Activated T-helper 1 cell treated with anti-CD3 and anti-CD28 coated beads, Interleukin-12 subunit alpha, Interleukin-12 subunit beta, Interleukin-2, Interleukin-4 antibody, amounts not matched to agents 30 ng/mL and 10 ng/mL and 1 ng/mL, durations not matched to agents 14 hours and 24 hours and 36 hours (primary cell): ENCODE data around the gene AMDHD2. TPM values are rescaled to one million over a fixed set of nuclear protein-coding genes. Genes with fewer than 3 reads are reported as not detected.

ENCODE experiments used
- DNase-seq: peaks from one replicate; pipeline ENCODE4 v3.0.0; 2021; ENCODE audit warnings: low spot score
- H3K27ac Mint-ChIP-seq: one replicate; pipeline ENCODE4 v1.8.0; 2021; ENCODE audit warnings: mild to moderate bottlenecking, mixed read lengths
- H3K27me3 Mint-ChIP-seq: one replicate; pipeline ENCODE4 v1.8.0; 2022; ENCODE audit warnings: mild to moderate bottlenecking, moderate library complexity, mixed read lengths; ENCODE audit not compliant: insufficient read depth
- H3K36me3 Mint-ChIP-seq: one replicate; pipeline ENCODE4 v1.8.0; 2021; ENCODE audit warnings: low read depth, mixed read lengths
- H3K4me1 Mint-ChIP-seq: one replicate; pipeline ENCODE4 v1.8.0; 2021; ENCODE audit warnings: low read depth, mixed read lengths
- H3K4me3 Mint-ChIP-seq: one replicate; pipeline ENCODE4 v1.8.0; 2021; ENCODE audit warnings: mild to moderate bottlenecking, moderate library complexity, mixed read lengths
- H3K9me3 Mint-ChIP-seq: one replicate; pipeline ENCODE4 v1.8.0; 2021; ENCODE audit warnings: mixed read lengths
- intact Hi-C: fragments of 100-400 bp; cut with micrococcal nuclease; formaldehyde crosslinking; loops from one replicate; pipeline ENCODE4 v1.15.1; 2024
- total RNA-seq: library from RNA; stranded (reverse); gene quantifications from 2 replicates; pipeline ENCODE4 v1.2.3, GENCODE V29; 2022

AMDHD2 gene
- total RNA-seq, 1 donor from 2014 or later, result 38.3 TPM

DNA sequence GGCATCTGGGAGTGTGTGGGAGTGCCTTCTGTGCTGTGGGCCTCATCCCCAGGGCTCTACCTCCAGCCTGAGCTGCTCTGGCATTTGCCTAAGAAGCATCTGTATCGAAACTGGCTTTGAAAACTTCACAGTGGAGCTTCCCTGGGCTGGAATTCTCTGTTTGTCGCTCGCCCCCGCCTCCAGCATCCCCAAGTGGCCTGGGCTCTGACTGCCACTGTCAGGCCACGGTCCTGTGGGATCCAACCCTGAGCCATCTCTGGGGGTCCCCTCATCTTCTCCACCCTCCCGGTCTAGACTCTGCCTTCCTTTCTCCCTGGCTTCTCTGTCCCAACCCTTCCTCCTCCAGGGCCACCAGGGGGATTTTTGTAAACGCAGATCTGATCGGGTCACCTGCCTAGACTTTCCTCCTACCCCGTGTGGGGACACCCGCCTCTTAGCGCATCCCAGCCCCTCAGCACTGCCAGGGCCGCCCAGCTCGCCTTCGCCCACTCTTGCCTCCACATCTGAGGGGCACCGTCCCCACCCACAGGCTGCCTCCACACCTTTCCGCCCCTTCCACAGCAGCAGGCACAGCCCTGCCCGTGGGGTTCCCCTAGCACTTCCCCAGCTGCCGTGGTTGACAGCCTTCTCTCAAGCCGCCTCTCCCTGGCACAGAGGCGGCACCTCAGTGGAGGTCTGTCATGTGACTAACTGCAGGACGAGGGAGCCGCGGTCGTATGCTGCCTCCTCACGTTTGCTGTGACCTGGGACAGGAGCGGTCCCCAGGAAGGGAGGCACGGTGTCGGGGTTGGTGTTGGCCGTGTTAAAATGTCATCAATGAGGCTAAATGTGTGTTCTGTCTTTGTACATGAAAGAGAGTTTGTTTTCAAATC is 33.3 kb upstream of the AMDHD2 start:
- peaks cover 2% of the 10 kb centered on the region for H3K36me3 Mint-ChIP-seq
- H3K4me1 Mint-ChIP-seq, result peaks cover 14% of the 10 kb centered on the region
- no peaks in the 10 kb centered on the region for H3K9me3 Mint-ChIP-seq
- H3K27me3 Mint-ChIP-seq, result no peaks in the 10 kb centered on the region
- peak overlapping the region; percentile 9 for H3K4me3 Mint-ChIP-seq
- H3K27ac Mint-ChIP-seq, result peak overlapping the region; percentile 65
- intact Hi-C loops, result loop anchor here (1.0 to 5.0 kb wide), 3 partner anchors 12 to 145 kb away; partner anchors contain the start of genes ABCA3, TBC1D24 and TEDC2
- DNase-seq, result peak; percentile 65

DNA sequence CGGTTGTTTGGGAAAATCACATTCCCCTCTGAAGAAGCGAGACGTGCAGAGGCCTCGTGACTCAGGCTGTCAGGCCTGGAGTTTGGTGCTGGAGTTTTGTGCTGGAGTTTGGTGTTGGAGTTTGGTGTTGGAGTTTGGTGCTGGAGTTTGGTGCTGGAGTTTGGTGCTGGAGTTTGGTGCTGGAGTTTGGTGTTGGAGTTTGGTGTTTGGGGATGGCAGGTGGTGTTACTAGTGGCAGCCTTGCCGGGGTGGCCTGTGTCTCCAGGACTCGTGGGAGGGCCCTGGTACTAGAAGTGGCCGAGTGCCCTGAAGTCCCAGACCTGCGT is 32.7 kb upstream of the AMDHD2 start:
- H3K27me3 Mint-ChIP-seq, result no peaks in the 10 kb centered on the region
- peaks cover 2% of the 10 kb centered on the region for H3K36me3 Mint-ChIP-seq
- peak overlapping the region; percentile 65 for H3K27ac Mint-ChIP-seq
- peak overlapping the region; percentile 9 for H3K4me3 Mint-ChIP-seq
- intact Hi-C loops, result loop anchor here (1.0 to 5.0 kb wide), 3 partner anchors 12 to 145 kb away; partner anchors contain the start of genes ABCA3, TBC1D24 and TEDC2
- no peak for DNase-seq
- H3K4me1 Mint-ChIP-seq, result peaks cover 14% of the 10 kb centered on the region
- no peaks in the 10 kb centered on the region for H3K9me3 Mint-ChIP-seq

GRCh38 chr16:2487903-2488531 is 32.2 kb upstream of the AMDHD2 start:
- intact Hi-C loops, result loop anchor here (1.0 to 5.0 kb wide), 3 partner anchors 13 to 146 kb away; partner anchors contain the start of genes ABCA3, TBC1D24 and TEDC2
- H3K9me3 Mint-ChIP-seq, result no peaks in the 10 kb centered on the region
- peaks cover 14% of the 10 kb centered on the region for H3K4me1 Mint-ChIP-seq
- DNase-seq, result no peak
- no peaks in the 10 kb centered on the region for H3K27me3 Mint-ChIP-seq
- peaks cover 2% of the 10 kb centered on the region for H3K36me3 Mint-ChIP-seq
- H3K27ac Mint-ChIP-seq, result no peak overlapping the region
- H3K4me3 Mint-ChIP-seq, result no peak overlapping the region

GRCh38 chr16:2489581-2489980 is 30.6 kb upstream of the AMDHD2 start:
- no peak overlapping the region for H3K27ac Mint-ChIP-seq
- H3K4me3 Mint-ChIP-seq, result no peak overlapping the region
- H3K27me3 Mint-ChIP-seq, result no peaks in the 10 kb centered on the region
- peaks cover 14% of the 10 kb centered on the region for H3K4me1 Mint-ChIP-seq
- H3K36me3 Mint-ChIP-seq, result no peaks in the 10 kb centered on the region
- H3K9me3 Mint-ChIP-seq, result no peaks in the 10 kb centered on the region
- no peak for DNase-seq
- intact Hi-C loops, result loop anchor here (5.0 kb wide), 1 partner anchor 147 kb away; the partner anchor contains the start of gene ABCA3

- Mint-ChIP-seq H3K27ac (no peak overlapping the region), H3K36me3 (no peaks in the 10 kb centered on the region), H3K4me3 (no peak overlapping the region), H3K27me3 (no peaks in the 10 kb centered on the region), H3K9me3 (no peaks in the 10 kb centered on the region), H3K4me1 (peaks cover 14% of the 10 kb centered on the region)
- DNase-seq, result no peak
- intact Hi-C loops, result no loop called here
These were observed 29.7 kb upstream of the AMDHD2 start for GRCh38 chr16:2490190-2491105.

DNA sequence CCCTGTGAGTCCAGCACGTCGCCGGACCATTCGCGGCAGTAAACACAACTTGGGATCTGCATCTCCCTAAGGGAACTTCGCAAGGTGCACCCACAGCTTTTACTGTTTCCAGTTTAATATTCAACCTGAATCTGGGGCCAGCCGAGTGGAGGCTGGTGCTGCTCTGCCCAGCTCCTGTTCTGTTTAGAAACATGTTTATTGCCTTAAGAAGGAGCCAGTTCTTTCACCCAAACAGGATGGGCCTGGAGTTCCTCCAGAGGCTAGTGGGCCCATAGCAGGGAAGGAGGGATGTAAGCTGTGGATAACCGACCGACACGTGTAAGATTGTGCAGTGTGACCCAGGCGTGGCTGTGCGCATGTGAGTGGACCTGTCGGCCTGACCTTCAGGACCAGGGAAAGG is 27.9 kb upstream of the AMDHD2 start:
- Mint-ChIP-seq H3K4me1 (peaks cover 4% of the 10 kb centered on the region), H3K36me3 (no peaks in the 10 kb centered on the region), H3K9me3 (no peaks in the 10 kb centered on the region), H3K4me3 (no peak overlapping the region), H3K27me3 (no peaks in the 10 kb centered on the region), H3K27ac (no peak overlapping the region)
- no peak for DNase-seq
- intact Hi-C loops, result no loop called here

DNA sequence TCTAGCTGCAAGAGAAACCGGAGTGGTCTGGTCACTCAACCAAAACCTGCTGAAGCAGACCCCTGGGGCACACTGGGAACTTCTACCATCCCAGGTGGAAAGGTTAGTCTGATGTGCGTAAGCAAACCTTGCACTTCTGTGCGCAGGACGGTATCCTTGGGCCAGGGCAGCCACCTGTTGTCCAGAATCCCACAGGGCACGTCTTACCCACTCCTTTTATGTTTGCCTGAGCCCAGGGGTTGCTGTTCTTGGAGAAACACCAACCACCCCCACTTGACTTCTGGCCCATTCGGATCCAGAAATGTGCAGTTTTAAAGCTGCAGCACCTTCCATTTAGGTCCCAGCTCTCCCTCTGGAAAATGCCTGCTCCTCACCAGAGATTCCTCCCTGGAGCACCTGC is 26.6 kb upstream of the AMDHD2 start:
- no peaks in the 10 kb centered on the region for H3K27me3 Mint-ChIP-seq
- H3K27ac Mint-ChIP-seq, result no peak overlapping the region
- H3K9me3 Mint-ChIP-seq, result no peaks in the 10 kb centered on the region
- H3K36me3 Mint-ChIP-seq, result no peaks in the 10 kb centered on the region
- no peak for DNase-seq
- H3K4me1 Mint-ChIP-seq, result no peaks in the 10 kb centered on the region
- intact Hi-C loops, result no loop called here
- no peak overlapping the region for H3K4me3 Mint-ChIP-seq

- no peak for DNase-seq
- Mint-ChIP-seq H3K9me3 (no peaks in the 10 kb centered on the region), H3K27me3 (no peaks in the 10 kb centered on the region), H3K27ac (no peak overlapping the region), H3K36me3 (no peaks in the 10 kb centered on the region), H3K4me3 (no peak overlapping the region), H3K4me1 (no peaks in the 10 kb centered on the region)
- intact Hi-C loops, result no loop called here
These were observed 25.6 kb upstream of the AMDHD2 start for GRCh38 chr16:2494616-2495015.

DNA sequence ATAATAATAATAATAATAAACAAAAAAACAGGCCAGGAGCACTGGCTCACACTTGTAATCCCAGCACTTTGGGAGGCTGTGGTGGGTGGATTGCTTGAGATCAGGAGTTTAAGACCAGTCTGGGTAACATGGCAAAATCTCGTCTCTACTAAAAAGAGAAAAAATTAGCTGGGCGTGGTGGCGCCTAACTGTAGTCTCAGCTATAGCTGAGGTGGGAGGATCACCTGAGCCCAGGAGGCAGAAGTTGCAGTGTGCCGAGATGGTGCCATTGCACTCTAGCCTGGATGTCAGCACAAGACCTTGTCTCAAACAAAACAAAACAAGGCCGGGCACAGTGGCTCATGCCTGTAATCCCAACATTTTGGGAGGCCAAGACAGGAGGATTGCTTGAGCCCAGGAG is 25.1 kb upstream of the AMDHD2 start:
- no peak overlapping the region for H3K27ac Mint-ChIP-seq
- no peaks in the 10 kb centered on the region for H3K9me3 Mint-ChIP-seq
- no peaks in the 10 kb centered on the region for H3K36me3 Mint-ChIP-seq
- H3K27me3 Mint-ChIP-seq, result no peaks in the 10 kb centered on the region
- intact Hi-C loops, result no loop called here
- no peak overlapping the region for H3K4me3 Mint-ChIP-seq
- no peak for DNase-seq
- no peaks in the 10 kb centered on the region for H3K4me1 Mint-ChIP-seq

DNA sequence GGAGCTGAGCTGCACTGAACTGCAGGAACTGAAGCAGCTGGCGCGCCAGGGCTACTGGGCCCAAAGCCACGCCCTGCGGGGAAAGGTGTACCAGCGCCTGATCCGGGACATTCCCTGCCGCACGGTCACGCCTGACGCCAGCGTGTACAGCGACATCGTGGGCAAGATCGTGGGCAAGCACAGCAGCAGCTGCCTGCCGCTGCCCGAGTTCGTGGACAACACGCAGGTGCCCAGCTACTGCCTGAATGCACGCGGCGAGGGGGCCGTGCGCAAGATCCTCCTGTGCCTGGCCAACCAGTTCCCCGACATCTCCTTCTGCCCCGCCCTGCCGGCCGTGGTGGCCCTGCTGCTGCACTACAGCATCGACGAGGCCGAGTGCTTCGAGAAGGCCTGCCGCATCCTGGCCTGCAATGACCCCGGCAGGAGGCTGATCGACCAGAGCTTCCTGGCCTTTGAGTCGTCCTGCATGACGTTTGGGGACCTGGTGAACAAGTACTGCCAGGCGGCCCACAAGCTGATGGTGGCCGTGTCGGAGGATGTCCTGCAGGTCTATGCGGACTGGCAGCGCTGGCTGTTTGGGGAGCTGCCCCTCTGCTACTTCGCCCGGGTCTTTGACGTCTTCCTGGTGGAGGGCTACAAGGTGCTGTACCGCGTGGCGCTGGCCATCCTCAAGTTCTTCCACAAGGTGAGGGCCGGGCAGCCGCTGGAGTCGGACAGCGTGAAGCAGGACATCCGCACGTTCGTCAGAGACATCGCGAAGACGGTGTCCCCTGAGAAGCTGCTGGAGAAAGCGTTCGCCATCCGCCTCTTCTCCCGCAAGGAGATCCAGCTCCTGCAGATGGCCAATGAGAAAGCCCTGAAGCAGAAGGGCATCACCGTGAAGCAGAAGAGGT is 23.7 kb upstream of the AMDHD2 start:
- intact Hi-C loops, result no loop called here
- Mint-ChIP-seq H3K4me1 (no peaks in the 10 kb centered on the region), H3K9me3 (no peaks in the 10 kb centered on the region), H3K27me3 (no peaks in the 10 kb centered on the region), H3K4me3 (no peak overlapping the region), H3K27ac (no peak overlapping the region), H3K36me3 (no peaks in the 10 kb centered on the region)
- no peak for DNase-seq

- no peaks in the 10 kb centered on the region for H3K4me1 Mint-ChIP-seq
- no peaks in the 10 kb centered on the region for H3K36me3 Mint-ChIP-seq
- H3K27ac Mint-ChIP-seq, result no peak overlapping the region
- intact Hi-C loops, result no loop called here
- H3K27me3 Mint-ChIP-seq, result no peaks in the 10 kb centered on the region
- no peak overlapping the region for H3K4me3 Mint-ChIP-seq
- no peaks in the 10 kb centered on the region for H3K9me3 Mint-ChIP-seq
- no peak for DNase-seq
These were observed 23.0 kb upstream of the AMDHD2 start for GRCh38 chr16:2497116-2497630.
